ENCODE measurements around the gene GRAMD1B.

DNA sequence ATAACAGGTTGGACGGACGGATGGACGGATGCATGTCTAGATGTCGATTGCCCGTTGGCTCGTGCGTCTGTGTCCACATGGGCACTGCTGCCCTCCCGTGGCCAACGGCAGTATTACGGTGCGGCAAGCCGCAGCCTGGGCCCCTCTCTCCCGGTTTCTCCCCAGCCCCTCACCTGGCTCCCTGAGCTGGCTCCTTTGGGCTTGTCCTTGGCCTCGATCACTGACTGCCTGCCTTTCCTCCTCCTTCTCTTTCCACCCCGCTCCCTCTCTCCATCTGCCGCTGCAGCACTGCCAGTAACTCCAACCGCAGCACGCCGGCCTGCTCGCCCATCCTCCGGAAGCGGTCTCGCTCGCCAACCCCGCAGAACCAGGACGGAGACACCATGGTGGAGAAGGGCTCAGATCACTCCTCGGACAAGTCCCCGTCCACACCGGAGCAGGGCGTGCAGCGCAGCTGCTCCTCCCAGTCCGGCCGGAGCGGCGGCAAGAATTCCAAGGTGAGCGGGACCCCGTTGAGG is 147.1 kb downstream of the GRAMD1B start:
- no peak for TF ChIP-seq EZH2 (IDR thresholded peaks at IDR 0.05; ENCODE audit: low read depth)
- TF ChIP-seq, protein P1, sequence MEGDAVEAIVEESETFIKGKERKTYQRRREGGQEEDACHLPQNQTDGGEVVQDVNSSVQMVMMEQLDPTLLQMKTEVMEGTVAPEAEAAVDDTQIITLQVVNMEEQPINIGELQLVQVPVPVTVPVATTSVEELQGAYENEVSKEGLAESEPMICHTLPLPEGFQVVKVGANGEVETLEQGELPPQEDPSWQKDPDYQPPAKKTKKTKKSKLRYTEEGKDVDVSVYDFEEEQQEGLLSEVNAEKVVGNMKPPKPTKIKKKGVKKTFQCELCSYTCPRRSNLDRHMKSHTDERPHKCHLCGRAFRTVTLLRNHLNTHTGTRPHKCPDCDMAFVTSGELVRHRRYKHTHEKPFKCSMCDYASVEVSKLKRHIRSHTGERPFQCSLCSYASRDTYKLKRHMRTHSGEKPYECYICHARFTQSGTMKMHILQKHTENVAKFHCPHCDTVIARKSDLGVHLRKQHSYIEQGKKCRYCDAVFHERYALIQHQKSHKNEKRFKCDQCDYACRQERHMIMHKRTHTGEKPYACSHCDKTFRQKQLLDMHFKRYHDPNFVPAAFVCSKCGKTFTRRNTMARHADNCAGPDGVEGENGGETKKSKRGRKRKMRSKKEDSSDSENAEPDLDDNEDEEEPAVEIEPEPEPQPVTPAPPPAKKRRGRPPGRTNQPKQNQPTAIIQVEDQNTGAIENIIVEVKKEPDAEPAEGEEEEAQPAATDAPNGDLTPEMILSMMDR (conservative IDR thresholded peaks at IDR 0.05): peak; percentile 92
